H9 (cell line): ENCODE measurements around the gene CTBS. TPM values are rescaled to one million over a fixed set of nuclear protein-coding genes. Genes with fewer than 3 reads are reported as not detected.
"Not testable (repeated sequence)": the region's sequence is repeated elsewhere in the genome, so short reads cannot be mapped to it uniquely, and the experiment has no call there.

ENCODE experiments used
- DNase-seq: peaks from one replicate; pipeline ENCODE4 v3.0.0-alpha.2; 2017
- H2AFZ ChIP-seq: one replicate; pipeline ENCODE4 v1.6.1; 2013; ENCODE audit warnings: mild to moderate bottlenecking, low read length, control low read depth, moderate library complexity
- H2AK5ac ChIP-seq: 2 replicates; pipeline ENCODE4 v1.6.1; 2013; ENCODE audit warnings: low read length, control low read depth, mixed read lengths; ENCODE audit not compliant: insufficient read length
- H2BK120ac ChIP-seq: one replicate; pipeline ENCODE4 v1.6.1; 2013; ENCODE audit warnings: low read depth, mild to moderate bottlenecking, low read length, control low read depth, inconsistent platforms; ENCODE audit not compliant: poor library complexity, severe bottlenecking
- H2BK12ac ChIP-seq: 2 replicates; pipeline ENCODE4 v1.6.1; 2013; ENCODE audit warnings: low read length, control low read depth, mixed read lengths, low read depth; ENCODE audit not compliant: insufficient read length
- H2BK15ac ChIP-seq: 2 replicates; pipeline ENCODE4 v1.6.1; 2013; ENCODE audit warnings: low read depth, low read length, control low read depth
- H2BK20ac ChIP-seq: one replicate; pipeline ENCODE4 v1.6.1; 2013; ENCODE audit warnings: low read depth, mild to moderate bottlenecking, low read length, control low read depth, inconsistent platforms; ENCODE audit not compliant: poor library complexity, severe bottlenecking
- H2BK5ac ChIP-seq: 2 replicates; pipeline ENCODE4 v1.6.1; 2013; ENCODE audit warnings: low read length, control low read depth, mixed read lengths; ENCODE audit not compliant: insufficient read length
- H3K14ac ChIP-seq: 2 replicates; pipeline ENCODE4 v1.6.1; 2013; ENCODE audit warnings: low read length, control low read depth; ENCODE audit not compliant: insufficient read depth
- H3K18ac ChIP-seq: 2 replicates; pipeline ENCODE4 v1.6.1; 2013; ENCODE audit warnings: low read depth, mild to moderate bottlenecking, mixed read lengths, low read length, control low read depth; ENCODE audit not compliant: insufficient read length
- H3K23ac ChIP-seq: 2 replicates; pipeline ENCODE4 v1.6.1; 2013; ENCODE audit warnings: low read length, control low read depth, mixed read lengths, low read depth; ENCODE audit not compliant: insufficient read length
- H3K23me2 ChIP-seq: 2 replicates; pipeline ENCODE4 v1.6.1; 2013; ENCODE audit warnings: low read depth, mild to moderate bottlenecking, mixed read lengths, low read length, control low read depth; ENCODE audit not compliant: insufficient read length, poor library complexity, severe bottlenecking
- H3K27ac ChIP-seq: 2 replicates; pipeline ENCODE4 v1.5.1; 2013; ENCODE audit warnings: low read length, control low read depth, mixed read lengths, low read depth; ENCODE audit not compliant: insufficient read length
- H3K27me3 ChIP-seq: 2 replicates; pipeline ENCODE4 v1.6.1; 2013; ENCODE audit warnings: low read length, control low read depth, inconsistent platforms; ENCODE audit not compliant: insufficient read depth
- H3K4ac ChIP-seq: 2 replicates; pipeline ENCODE4 v1.6.1; 2013; ENCODE audit warnings: low read depth, mild to moderate bottlenecking, control low read depth, inconsistent platforms, low read length, moderate library complexity
- H3K4me1 ChIP-seq: 2 replicates; pipeline ENCODE4 v1.6.1; 2013; ENCODE audit warnings: low read length, control low read depth, inconsistent platforms; ENCODE audit not compliant: insufficient read depth
- H3K4me2 ChIP-seq: 2 replicates; pipeline ENCODE4 v1.6.1; 2013; ENCODE audit warnings: low read length, control low read depth, mixed read lengths; ENCODE audit not compliant: insufficient read length, insufficient read depth
- H3K56ac ChIP-seq: 2 replicates; pipeline ENCODE4 v1.6.1; 2013; ENCODE audit warnings: low read depth, mild to moderate bottlenecking, mixed read lengths, low read length, control low read depth; ENCODE audit not compliant: insufficient read length
- H3K79me1 ChIP-seq: 2 replicates; pipeline ENCODE4 v1.6.1; 2013; ENCODE audit warnings: low read depth, mild to moderate bottlenecking, moderate library complexity, low read length, control low read depth, inconsistent platforms; ENCODE audit not compliant: insufficient read depth, poor library complexity, severe bottlenecking
- H3K79me2 ChIP-seq: 2 replicates; pipeline ENCODE4 v1.6.1; 2013; ENCODE audit warnings: low read length, control low read depth, inconsistent platforms; ENCODE audit not compliant: insufficient read depth
- H3K9ac ChIP-seq: 2 replicates; pipeline ENCODE4 v1.6.1; 2013; ENCODE audit warnings: low read length, control low read depth, mixed read lengths; ENCODE audit not compliant: insufficient read length; ENCODE audit errors: extremely low read depth
- H3K9me3 ChIP-seq: one replicate; pipeline ENCODE4 v1.6.1; 2013; ENCODE audit warnings: low read depth, low read length, inconsistent platforms; ENCODE audit not compliant: control insufficient read depth
- H3T11ph ChIP-seq: one replicate; pipeline ENCODE4 v1.6.1; 2013; ENCODE audit warnings: mild to moderate bottlenecking, low read length, control low read depth, inconsistent platforms
- H4K20me1 ChIP-seq: one replicate; pipeline ENCODE4 v1.6.1; 2013; ENCODE audit not compliant: control insufficient read depth, insufficient read length, insufficient read depth
- H4K5ac ChIP-seq: 2 replicates; pipeline ENCODE4 v1.6.1; 2013; ENCODE audit warnings: low read depth, mild to moderate bottlenecking, mixed read lengths, low read length, control low read depth; ENCODE audit not compliant: insufficient read length
- H4K8ac ChIP-seq: replicated peaks from 2 replicates; pipeline ENCODE4 v1.6.1; 2013; ENCODE audit warnings: low read length, control low read depth, mixed read lengths, low read depth; ENCODE audit not compliant: insufficient read length
- H4K91ac ChIP-seq: 2 replicates; pipeline ENCODE4 v1.6.1; 2013; ENCODE audit warnings: low read depth, mild to moderate bottlenecking, moderate library complexity, mixed read lengths, low read length, control low read depth; ENCODE audit not compliant: insufficient read length
- H3K27ac Mint-ChIP-seq, 3 experiments: 2 replicates in 2 of 3; 3 replicates in 1 of 3; pipeline ENCODE4 v1.8.0; 2020 to 2021; ENCODE audit warnings: mixed read lengths in 3 of 3, mild to moderate bottlenecking in 1 of 3, moderate library complexity in 1 of 3
- H3K27me3 Mint-ChIP-seq: 2 replicates; pipeline ENCODE4 v1.8.0; 2021; ENCODE audit warnings: low read depth, mild to moderate bottlenecking, moderate library complexity, mixed read lengths
- H3K36me3 Mint-ChIP-seq, 3 experiments: 2 replicates in 2 of 3; 3 replicates in 1 of 3; pipeline ENCODE4 v1.8.0; 2020 to 2021; ENCODE audit warnings: low read depth in 3 of 3, mixed read lengths in 3 of 3; ENCODE audit not compliant: insufficient read depth in 1 of 3
- H3K4me1 Mint-ChIP-seq, 2 experiments: 2 replicates each; pipeline ENCODE4 v1.8.0; 2020; ENCODE audit warnings: mixed read lengths in 2 of 2
- H3K4me3 Mint-ChIP-seq, 2 experiments: 2 replicates in 1 of 2; 3 replicates in 1 of 2; pipeline ENCODE4 v1.8.0; 2020 to 2021; ENCODE audit warnings: mild to moderate bottlenecking in 2 of 2, mixed read lengths in 2 of 2, moderate library complexity in 1 of 2
- H3K9me3 Mint-ChIP-seq, 2 experiments: 2 replicates in 1 of 2; 3 replicates in 1 of 2; pipeline ENCODE4 v1.8.0; 2020; ENCODE audit warnings: mild to moderate bottlenecking in 2 of 2, mixed read lengths in 2 of 2, moderate library complexity in 1 of 2
- WGBS: extraction: QIAGEN DNeasy Blood & Tissue Kit; methylation state at CpG from one replicate; pipeline ENCODE4 v1.1.7; 2013; ENCODE audit warnings: missing lambda C conversion rate, low lambda C conversion rate, mixed read lengths; ENCODE audit not compliant: insufficient read length; ENCODE audit errors: extremely low coverage; 5-methylcytosine and 5-hydroxymethylcytosine counted together
- total RNA-seq: library from RNA; stranded (reverse); gene quantifications from 2 replicates; pipeline ENCODE4 v1.2.1, GENCODE V29; 2021
- TF ChIP-seq, protein P1 (sequence below): fragments of 200-600 bp; sonication (generic); conservative IDR thresholded peaks from 3 replicates; pipeline ENCODE4 v1.8.0; 2021; ENCODE audit warnings: antibody characterized with exemption, mild to moderate bottlenecking

CTBS gene
- total RNA-seq, 1 experiment from 2014 or later, result 2.8 TPM

- Histone ChIP-seq H3K27me3 (no peaks in the 10 kb centered on the region), H3K14ac (no peak overlapping the region), H2BK12ac (no peak overlapping the region), H4K5ac (no peak overlapping the region), H2BK5ac (no peak overlapping the region), H4K91ac (no peak overlapping the region), H3K79me2 (peaks cover 8% of the 10 kb centered on the region; the same call in 1 of the 2 replicates), H4K20me1 (no peaks in the 10 kb centered on the region), H3T11ph (no peak overlapping the region), H3K27ac (no peak overlapping the region), H3K4me1 (peaks cover 3% of the 10 kb centered on the region; the same call in 1 of the 2 replicates), H2BK20ac (no peak overlapping the region), H3K18ac (no peak overlapping the region), H3K56ac (no peak overlapping the region), H4K8ac (no peak overlapping the region), H3K23me2 (peaks cover 4% of the 10 kb centered on the region), H3K9ac (no peak overlapping the region), H3K9me3 (no peaks in the 10 kb centered on the region), H3K4ac (no peak overlapping the region), H2AK5ac (no peak overlapping the region), H2BK15ac (no peak overlapping the region), H3K4me2 (no peak overlapping the region), H2BK120ac (no peak overlapping the region), H3K79me1 (no peaks in the 10 kb centered on the region), H2AFZ (no peak overlapping the region), H3K23ac (no peak overlapping the region)
- H3K4me1 Mint-ChIP-seq, result peaks cover 17 to 21% of the 10 kb centered on the region in 2 experiments
- H3K27ac Mint-ChIP-seq, result no peak overlapping the region
- H3K36me3 Mint-ChIP-seq, result peaks cover 5 to 11% (median 5%) of the 10 kb centered on the region in 3 experiments; a peak in 6 of 7 replicates
- peaks cover 16 to 18% of the 10 kb centered on the region in 2 experiments for H3K9me3 Mint-ChIP-seq
- TF ChIP-seq, protein P1, sequence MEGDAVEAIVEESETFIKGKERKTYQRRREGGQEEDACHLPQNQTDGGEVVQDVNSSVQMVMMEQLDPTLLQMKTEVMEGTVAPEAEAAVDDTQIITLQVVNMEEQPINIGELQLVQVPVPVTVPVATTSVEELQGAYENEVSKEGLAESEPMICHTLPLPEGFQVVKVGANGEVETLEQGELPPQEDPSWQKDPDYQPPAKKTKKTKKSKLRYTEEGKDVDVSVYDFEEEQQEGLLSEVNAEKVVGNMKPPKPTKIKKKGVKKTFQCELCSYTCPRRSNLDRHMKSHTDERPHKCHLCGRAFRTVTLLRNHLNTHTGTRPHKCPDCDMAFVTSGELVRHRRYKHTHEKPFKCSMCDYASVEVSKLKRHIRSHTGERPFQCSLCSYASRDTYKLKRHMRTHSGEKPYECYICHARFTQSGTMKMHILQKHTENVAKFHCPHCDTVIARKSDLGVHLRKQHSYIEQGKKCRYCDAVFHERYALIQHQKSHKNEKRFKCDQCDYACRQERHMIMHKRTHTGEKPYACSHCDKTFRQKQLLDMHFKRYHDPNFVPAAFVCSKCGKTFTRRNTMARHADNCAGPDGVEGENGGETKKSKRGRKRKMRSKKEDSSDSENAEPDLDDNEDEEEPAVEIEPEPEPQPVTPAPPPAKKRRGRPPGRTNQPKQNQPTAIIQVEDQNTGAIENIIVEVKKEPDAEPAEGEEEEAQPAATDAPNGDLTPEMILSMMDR, result no peak
- peak overlapping the region in 1 of 2 experiments; percentile 4; a peak in 1 of 5 replicates for H3K4me3 Mint-ChIP-seq
- no CpG with 5 or more reads among the region's 1 CpG for WGBS
- H3K27me3 Mint-ChIP-seq, result no peaks in the 10 kb centered on the region; the same call in 1 of the 2 replicates
- DNase-seq, result no peak
Observed at GRCh38 chr1:84508510-84508909, 65.7 kb downstream of the CTBS start.

DNA sequence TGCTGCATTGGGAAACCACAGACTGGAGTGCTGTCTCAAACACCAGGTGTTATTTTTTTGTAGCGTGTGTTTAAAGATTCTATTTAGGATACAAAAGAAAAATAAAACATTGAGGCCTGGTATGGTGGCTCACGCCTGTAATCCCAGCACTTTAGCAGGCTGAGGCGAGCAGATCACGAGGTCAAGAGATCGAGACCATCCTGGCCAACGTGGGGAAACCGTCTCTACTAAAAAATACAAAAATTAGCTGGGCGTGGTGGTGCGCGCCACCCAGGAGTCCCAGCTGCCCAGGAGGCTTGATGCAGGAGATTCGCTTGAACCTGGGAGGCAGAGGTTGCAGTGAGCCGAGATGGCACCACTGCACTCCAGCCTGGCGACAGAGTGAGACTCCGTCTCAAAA lies 66.4 kb downstream of the CTBS start:
- H3K14ac ChIP-seq, H3K4me1 ChIP-seq, H3K27me3 ChIP-seq, H4K91ac ChIP-seq, H4K8ac ChIP-seq, H3K27ac Mint-ChIP-seq, H3K4me2 ChIP-seq, H3T11ph ChIP-seq, H2AFZ ChIP-seq, H3K4me3 Mint-ChIP-seq, H2BK120ac ChIP-seq, H3K79me2 ChIP-seq, H3K4ac ChIP-seq, H2AK5ac ChIP-seq, H4K20me1 ChIP-seq, H3K9ac ChIP-seq, H3K27me3 Mint-ChIP-seq, H3K9me3 ChIP-seq, H3K79me1 ChIP-seq, H2BK5ac ChIP-seq, H3K23me2 ChIP-seq, H2BK20ac ChIP-seq, H3K27ac ChIP-seq, H2BK12ac ChIP-seq, H3K23ac ChIP-seq, H2BK15ac ChIP-seq, H4K5ac ChIP-seq, DNase-seq, H3K56ac ChIP-seq, H3K18ac ChIP-seq: not testable (repeated sequence)
- H3K9me3 Mint-ChIP-seq, result peaks cover 16 to 18% of the 10 kb centered on the region in 2 experiments
- H3K4me1 Mint-ChIP-seq, result peaks cover 23 to 26% of the 10 kb centered on the region in 2 experiments
- H3K36me3 Mint-ChIP-seq, result peaks cover 5 to 11% (median 5%) of the 10 kb centered on the region in 3 experiments; a peak in 6 of 7 replicates
- WGBS, result no CpG with 5 or more reads among the region's 14 CpGs
